Liver (tissue), 3 donors: Measurements from ENCODE around the gene AKT3.

Experiments
- ATF3 ChIP-seq: IDR thresholded peaks from 2 replicates; pipeline ENCODE4 v1.6.1; 2016; ENCODE audit warnings: antibody characterized with exemption
- CTCF ChIP-seq: fragments of 150-350 bp; IDR thresholded peaks from 2 replicates; pipeline ENCODE4 v1.5.1; 2017; ENCODE audit warnings: improper control_type of control experiment, low read depth, low read length; ENCODE audit not compliant: missing input control
- JUND ChIP-seq, 2 donors: IDR thresholded peaks; 2 replicates each; pipeline ENCODE4 v1.6.1; 2016; ENCODE audit warnings: antibody characterized with exemption in 2 of 2
- TF ChIP-seq, protein P1 (sequence below): IDR thresholded peaks from 2 replicates; pipeline ENCODE4 v1.6.1; 2016; ENCODE audit warnings: antibody characterized with exemption
- donor health status: healthy.
- donor health status: healthy.

GRCh38 chr1:243786531-243786930 is 63.5 kb downstream of the AKT3 start:
- TF ChIP-seq JUND (IDR thresholded peaks at IDR 0.05) = no peak
- TF ChIP-seq CTCF = no peak
- no peak for TF ChIP-seq ATF3
- TF ChIP-seq, protein P1, sequence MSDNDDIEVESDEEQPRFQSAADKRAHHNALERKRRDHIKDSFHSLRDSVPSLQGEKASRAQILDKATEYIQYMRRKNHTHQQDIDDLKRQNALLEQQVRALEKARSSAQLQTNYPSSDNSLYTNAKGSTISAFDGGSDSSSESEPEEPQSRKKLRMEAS = no peak
